G401 (cell line): ENCODE results near the gene PLCL2. TPM values are rescaled to one million over a fixed set of nuclear protein-coding genes. Genes with fewer than 3 reads are reported as not detected.

Experiments used
- DNase-seq: peaks from one replicate; pipeline ENCODE4 v3.0.0-alpha.2; 2015; ENCODE audit warnings: low spot score
- in situ Hi-C: cut with HindIII; loops from 2 replicates; pipeline ENCODE4 v1.10.0; 2016; ENCODE audit warnings: low sequenced_read_pairs, mixed read lengths
- total RNA-seq: library from RNA; depleted of rRNA; stranded (reverse); fragments of >200 nt; shearing (Covaris generic); gene quantifications from 2 replicates; pipeline ENCODE4 v1.2.3, GENCODE V29; 2014

Gene PLCL2
- total RNA-seq, 1 experiment from 2014 or later = not detected

DNA sequence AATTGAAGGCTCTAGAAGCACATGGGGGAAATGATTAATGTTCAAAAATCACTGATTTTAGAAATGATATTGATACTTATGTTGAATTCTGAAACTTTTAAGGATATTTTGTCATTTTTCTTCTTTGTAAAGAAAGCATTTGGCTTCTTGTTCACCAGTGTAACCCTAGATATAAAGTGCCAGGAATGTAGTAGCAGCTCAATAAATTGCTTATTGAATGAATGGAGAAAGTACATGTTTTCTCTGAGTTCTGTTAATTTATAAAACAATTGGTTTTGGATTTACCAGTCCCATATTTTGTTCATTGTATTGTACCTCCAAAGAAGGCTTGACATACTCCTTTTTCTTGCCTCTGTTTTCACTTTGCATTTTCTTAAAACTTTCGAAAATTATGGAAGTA, 2.4 kb downstream of the PLCL2 start:
- in situ Hi-C loops = no loop called here
- no peak for DNase-seq

DNA sequence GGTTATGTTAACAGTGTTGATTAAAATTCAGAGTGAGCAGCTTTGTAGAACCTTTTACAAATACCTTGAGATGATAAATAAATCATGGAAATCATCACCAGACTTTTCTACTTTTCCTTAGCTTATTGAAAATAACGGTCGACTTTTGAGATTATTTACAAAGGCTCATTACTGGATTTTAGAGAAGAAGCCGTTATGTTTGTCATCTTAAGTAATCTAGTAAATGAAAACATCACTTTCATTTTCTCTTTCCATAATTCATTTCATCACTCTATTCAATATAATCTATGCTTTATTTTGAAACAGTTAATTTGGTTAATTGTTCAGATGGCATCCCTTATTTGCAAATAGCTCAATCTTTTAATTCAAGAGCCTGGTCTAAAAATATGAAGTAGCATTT, 3.6 kb downstream of the PLCL2 start:
- in situ Hi-C loops = no loop called here
- peak; percentile 16 for DNase-seq

DNA sequence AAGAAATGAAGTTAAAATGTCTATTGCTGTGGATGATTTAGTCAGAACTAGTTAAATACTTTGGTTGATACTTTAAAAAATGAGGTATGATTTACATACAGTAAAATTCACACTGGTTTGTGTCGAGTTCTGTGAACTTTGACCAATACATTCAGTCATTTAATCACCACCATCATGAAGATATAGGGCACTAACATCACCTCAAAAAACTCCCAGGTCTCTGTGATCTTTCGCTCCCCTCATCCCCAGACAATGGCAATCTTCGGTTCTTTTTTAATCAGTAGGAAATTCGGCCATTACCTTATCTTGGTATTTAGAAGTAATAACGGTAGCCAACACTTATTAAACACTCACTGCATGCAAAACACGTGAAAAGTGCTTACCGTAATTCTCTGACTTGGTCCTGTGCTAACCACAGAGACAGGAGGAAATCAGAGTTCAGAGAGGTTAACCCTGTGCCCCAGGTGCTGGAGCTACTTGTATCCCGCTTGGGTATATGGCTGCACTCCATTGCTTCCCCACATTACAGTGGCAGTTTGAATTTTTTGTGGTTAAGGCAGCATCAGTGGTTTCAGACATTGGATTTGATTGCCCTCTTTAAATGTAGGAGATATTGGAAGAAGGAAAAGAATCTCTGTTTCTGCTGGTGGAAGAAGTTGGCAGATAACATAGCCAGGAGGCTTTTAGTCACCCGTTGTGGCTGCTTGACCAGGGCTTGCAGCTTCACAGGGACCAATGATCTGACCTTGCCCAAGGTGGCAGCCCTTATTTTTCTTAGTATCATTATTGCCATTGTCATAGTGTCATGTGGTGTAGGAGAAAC, 4.2 kb downstream of the PLCL2 start:
- in situ Hi-C loops = no loop called here
- DNase-seq = peak; percentile 60

DNA sequence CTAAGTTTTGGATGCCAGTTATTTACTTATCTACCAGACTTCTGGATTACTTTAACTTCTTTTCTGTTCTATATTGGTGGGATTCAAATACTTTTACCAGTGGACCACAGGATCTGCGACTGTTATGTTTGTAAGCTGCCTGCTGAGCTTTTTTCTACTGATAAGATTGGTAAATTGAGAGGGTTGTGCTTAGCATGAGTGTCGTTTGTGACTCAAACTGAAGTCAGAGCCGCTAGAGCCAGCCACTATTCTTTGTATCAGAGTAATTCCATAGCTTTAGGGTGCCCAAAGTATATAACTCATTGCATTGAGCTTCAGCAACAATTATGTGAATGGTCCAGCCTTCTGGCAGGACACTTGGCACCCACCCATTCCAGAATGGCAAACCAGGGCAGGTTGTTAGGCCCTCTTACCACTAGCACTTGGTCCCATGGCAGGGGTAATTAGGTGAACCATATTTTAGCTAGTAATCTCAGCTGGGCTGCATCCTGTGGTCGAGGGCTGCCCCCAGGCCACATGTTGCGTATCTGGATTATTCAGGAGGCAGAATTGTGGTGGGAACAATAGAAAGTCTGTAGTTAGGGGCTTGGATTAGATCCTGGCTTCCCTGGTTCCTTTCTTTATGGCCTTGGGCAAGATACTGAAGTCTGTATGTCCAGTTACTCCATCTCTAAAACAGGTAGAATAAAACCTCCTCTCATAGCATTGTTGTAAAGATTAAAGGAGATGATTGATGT, 6.0 kb downstream of the PLCL2 start:
- peak; percentile 31 for DNase-seq
- in situ Hi-C loops = no loop called here

GRCh38 chr3:16893618-16894200, 9.0 kb downstream of the PLCL2 start:
- in situ Hi-C loops = no loop called here
- peak; percentile 49 for DNase-seq

- peak; percentile 37 for DNase-seq
- in situ Hi-C loops = no loop called here
These were observed 11.4 kb downstream of the PLCL2 start for GRCh38 chr3:16896094-16896627.

DNA sequence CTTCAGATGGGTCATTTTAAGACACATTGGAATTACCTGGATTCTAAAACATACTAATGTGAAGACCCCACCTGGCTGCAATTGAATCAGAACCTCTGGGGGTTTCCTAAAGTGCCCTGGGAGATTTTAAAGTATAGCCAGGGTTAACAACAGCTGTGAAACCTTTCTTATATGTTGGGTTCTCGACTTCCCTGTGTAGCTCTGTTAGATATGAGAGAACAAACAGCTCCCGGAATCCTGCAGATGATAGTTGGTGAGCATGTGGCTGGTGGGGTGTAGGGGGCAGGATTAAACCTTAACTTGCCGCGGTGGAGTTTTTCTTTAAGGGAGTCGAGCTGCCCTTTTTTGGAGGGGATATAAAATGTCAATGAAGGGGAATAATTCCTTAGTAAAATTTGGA, 12.1 kb downstream of the PLCL2 start:
- peak; percentile 42 for DNase-seq
- in situ Hi-C loops = no loop called here

DNA sequence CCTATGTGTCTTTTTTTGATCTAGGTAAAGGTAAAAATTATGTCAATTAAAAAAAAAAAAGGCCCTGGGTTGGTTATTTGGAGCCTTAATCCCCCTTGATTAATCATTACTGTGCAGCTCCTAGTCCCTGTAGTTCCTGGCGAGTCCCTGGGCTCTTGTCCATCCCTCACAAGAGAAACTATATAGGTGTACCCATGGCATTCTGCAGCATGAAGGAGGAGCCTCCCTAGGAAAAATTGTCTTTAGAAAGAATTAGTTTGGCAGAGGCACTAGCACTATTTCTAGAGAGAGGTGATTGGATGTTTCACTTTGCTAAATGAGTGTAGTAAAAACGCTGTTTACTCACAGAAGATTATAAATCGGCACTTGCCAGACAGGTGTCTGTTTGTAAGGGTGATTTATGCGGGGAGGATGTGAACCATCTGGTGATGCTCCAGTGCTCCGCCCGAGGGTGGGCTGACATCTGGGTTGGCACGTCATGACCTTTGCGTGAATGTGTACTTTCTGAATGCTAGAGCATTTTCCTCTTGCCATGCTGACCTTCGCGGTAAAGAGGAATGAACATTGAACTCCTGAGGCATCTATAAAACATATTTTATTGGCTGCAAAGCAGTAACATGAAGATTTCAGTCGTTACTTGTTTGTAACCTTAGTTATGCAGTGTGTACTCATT, 12.6 kb downstream of the PLCL2 start:
- DNase-seq = peak; percentile 65
- in situ Hi-C loops = no loop called here

- peak; percentile 44 for DNase-seq
- in situ Hi-C loops = no loop called here
These were observed 14.0 kb downstream of the PLCL2 start for GRCh38 chr3:16898595-16899395.

DNA sequence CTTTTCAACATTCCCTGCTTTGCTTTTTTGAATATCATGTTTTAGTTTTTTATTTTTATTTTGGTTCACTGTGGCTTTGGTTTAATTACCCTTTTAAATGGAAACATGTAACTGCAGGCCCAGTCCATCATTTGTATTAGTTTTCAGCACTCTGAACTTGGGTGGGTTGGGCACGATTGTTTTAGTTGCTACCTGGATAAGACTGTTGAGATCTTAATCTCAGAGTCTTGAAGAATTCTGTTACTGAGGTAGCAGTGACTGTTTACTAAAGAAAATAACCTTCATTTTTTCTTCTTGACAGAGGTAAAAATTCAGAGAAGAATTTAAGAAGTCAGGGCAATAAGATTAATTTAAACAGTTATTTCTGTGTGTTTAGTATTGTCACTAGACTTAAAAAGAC, 15.2 kb downstream of the PLCL2 start:
- in situ Hi-C loops = no loop called here
- no peak for DNase-seq

GRCh38 chr3:16900779-16901440, 16.2 kb downstream of the PLCL2 start:
- DNase-seq = no peak
- in situ Hi-C loops = no loop called here

DNA sequence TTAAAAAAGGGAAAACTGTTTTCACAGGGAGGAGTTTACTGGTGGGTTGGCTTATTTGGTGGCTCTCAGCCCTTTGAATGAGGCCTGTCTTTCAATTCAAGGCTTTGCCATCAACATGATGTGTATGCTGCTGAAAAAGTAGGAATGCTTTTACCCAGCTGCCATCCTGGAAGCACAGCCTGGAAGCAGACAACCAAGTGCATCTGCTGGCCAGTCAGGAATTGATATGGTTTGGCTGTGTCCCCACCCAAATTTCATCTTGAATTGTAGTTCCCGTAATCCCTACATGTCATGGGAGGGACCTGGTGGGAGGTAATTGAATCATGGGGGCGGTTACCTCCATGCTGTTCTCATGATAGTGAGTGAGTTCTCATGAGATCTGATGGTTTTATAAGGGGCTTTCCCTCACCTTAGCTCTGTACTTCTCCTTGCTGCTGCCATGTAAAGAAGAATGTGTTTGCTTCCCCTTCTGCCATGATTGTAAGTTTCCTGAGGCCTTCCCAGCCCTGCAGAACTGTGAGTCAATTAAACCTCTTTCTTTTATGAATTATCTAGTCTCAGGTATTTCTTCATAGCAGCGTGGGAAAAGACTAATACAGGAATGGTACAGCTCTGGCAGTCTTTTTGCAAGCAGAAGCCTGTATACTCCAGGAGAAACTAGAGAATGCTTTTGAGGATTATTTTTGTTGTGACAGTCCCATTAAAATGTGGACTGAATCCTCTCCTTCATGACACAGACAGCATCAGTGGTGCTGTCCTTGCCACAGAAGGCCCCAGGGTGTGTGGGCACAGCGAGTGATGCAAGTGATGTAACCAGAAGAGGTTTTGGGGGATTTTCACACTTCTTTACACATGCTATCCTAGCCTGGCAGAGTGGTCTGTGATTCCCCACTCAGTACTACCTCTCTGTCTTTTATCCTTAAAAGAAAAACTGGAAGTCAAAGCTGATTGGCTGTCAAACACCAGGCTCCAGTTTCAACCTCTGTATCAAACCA, 20.0 kb downstream of the PLCL2 start:
- in situ Hi-C loops = no loop called here
- peak; percentile 68 for DNase-seq

DNA sequence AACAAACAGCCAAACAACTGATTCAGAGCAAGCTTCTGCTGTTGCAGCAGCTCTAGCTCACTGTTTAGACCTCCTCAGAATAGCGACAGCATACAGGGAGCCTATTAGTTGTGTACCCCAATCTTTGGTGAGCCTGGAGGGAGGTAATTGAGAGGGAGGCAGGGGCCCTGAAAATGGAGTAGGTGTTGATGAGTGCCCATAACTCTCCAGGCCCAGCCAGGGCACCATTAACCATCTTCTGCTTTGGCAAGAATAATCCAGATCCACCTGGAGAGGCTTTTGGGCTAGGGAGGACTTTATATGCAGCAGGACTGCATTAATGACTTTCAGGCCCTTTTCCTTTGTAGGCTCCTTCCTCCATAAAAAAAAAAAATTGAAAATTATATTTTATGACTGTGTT, 20.9 kb downstream of the PLCL2 start:
- DNase-seq = peak; percentile 69
- in situ Hi-C loops = no loop called here

GRCh38 chr3:16906682-16907081, 21.9 kb downstream of the PLCL2 start:
- DNase-seq = peak; percentile 77
- in situ Hi-C loops = no loop called here

DNA sequence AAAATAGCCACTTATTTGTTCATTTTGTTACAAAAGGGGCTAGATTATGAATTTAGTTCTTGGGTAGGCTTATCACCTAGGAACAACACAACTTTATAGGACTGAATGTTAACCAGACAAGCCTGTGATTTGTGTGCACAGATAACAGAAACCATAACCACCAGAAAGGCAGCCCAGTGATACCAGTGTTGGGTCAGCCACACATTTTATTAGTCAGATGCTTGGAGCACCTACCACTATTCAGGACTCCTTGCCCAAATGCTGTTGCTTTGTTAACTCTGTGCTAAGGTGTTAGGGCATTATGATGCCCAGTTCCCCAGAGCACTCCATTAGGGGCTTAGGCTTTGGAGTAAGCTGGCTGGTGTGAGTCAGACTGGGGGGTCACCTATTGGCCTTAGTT, 22.5 kb downstream of the PLCL2 start:
- in situ Hi-C loops = no loop called here
- peak; percentile 44 for DNase-seq

DNA sequence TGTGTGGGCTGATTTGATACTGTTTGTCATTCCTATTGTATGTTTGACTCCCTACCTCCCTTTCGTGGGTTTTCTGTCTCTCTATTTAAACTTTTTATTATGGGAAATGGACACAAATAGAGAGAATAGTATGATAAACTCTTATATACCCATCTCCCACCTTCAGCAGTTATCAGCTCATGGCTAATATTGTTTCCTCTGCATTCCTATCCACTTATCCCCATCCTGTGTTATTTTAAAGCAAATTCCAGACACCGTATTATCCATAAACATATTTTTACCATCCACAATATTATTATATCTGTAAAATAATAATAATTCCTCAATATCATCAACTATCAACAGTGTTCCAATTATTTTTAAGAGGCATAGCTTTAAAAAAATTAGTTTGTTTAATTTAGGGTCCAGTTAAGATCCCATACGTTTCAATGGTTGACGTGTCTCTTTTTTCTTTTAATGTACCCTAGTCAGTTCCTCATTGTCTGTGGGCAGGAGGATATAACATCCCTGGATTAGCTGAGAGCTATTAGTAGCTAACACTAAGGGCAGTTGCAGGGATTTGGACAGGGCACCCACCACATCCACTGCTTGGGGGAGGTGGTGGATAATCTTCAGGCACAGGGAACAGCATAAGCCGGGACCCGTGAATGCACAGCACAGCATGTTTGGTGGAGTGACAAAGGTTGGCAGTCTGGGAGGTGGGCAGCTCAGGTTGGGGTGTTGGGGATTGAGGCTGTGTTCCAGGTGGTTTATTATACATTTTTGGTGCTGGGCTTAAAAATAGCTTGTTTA, 23.5 kb downstream of the PLCL2 start:
- in situ Hi-C loops = no loop called here
- DNase-seq = peak; percentile 26
